Fibroblast of the conjunctiva (primary cell): ENCODE measurements around the gene NEURL3.

Source experiments
- DNase-seq: peaks from one replicate; pipeline ENCODE4 v3.0.0-alpha.2; 2010; ENCODE audit warnings: low read depth

NEURL3 gene

DNA sequence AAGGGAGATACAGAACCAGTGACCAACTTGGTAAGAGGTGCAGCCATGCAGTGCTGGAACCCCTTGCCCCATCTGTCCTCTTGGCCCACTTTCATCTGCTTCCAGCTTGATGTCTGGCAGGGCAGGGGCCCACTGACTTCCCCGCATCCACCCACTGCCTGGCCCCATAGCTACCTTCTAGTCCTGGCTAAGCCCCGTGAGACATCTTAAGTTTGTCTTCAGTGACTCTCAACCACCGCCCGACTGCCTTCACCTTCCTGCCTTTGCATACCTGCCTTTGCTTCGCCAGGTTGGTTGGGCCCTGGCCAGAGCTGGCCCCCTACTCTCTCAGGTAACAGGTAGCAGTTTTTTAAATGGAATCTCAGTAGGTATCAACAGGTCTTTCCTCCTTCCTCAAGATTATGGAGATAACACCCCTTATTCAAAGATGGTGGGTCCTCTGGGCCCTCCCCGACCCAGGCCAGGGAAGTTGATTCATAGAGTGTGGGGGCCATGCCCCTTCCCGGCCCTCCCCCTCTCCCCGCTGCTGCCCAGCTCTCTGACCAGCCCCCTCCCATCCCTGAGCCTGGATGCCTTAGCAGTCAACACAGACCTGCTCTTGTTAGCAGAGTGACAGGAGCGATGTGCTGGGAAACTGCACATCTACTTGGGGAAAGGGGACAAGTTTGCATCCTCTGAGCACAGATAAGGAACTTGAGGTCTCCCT is 34.2 kb upstream of the NEURL3 start:
- DNase-seq = no peak

DNA sequence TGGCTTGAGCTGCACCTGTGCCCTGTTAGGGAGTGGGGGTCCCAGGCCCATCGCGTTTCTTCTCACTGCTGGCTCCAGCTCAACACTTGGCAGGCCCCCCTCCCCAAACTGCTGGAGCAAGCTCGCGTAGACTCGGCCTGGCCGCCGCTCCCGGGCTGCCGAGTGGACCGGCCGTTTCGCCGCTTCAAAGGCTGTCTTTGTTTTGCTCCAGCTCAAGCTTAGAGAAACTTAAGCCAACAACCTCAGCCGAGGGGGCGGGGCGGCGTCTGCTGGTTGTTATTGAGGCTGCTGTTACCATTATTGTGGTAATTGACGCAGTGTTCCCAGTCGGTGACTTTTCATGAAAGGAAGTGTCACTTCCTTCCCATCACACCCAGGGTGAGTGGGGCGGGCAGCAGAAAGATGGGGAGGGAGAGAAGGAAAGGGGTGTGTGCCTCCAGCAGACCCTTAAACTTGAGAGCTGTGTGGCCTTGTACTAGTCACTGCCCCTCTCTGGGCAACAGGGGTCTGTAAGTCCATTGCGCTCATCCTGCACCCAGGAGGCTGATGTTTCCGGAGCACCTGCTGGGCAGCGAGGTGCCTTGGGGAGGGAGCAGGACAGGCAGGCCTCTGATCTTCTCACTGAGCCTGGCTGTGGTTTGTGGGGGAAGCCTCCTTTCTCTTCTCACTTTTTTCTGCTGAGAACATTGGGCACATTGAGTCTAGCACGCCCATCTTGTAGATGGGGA is 33.5 kb upstream of the NEURL3 start:
- DNase-seq = no peak

DNA sequence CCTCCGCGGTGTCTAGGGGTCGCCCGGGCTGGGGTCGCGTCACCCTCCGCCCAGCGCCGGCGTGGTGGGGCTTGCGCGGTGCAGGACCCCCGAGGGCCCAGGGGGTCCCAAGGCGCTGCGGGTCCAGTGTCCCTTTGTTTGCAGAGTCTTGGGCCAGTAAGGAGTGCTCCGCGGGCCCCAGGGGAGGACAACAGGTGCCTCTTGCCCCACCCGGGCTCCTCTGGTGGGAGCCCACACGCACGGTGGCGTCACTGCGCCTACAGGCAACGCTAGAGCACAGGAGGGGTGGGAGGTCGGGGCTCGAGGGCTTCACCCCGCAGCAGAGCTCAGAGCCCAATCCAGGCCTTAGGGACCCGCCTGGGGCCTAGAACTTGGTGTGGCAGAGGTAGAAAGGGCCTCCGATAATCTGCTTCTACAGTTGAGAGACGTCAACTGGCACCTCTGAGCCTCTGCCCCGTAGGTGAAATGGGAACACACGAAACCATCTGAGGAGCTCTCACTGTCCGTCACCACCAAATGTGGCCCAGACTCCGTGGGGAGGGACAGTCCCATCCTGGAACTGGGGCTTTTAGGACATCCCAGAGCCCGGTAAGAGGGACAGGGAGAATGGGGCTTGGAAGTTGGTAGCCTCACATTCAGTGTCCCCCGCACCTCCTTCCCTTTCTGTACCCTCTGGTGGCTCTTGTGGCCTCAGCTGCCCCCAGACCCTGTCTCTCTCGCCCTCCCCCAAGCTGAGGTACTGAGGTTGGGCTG is 32.8 kb upstream of the NEURL3 start:
- DNase-seq = no peak

DNA sequence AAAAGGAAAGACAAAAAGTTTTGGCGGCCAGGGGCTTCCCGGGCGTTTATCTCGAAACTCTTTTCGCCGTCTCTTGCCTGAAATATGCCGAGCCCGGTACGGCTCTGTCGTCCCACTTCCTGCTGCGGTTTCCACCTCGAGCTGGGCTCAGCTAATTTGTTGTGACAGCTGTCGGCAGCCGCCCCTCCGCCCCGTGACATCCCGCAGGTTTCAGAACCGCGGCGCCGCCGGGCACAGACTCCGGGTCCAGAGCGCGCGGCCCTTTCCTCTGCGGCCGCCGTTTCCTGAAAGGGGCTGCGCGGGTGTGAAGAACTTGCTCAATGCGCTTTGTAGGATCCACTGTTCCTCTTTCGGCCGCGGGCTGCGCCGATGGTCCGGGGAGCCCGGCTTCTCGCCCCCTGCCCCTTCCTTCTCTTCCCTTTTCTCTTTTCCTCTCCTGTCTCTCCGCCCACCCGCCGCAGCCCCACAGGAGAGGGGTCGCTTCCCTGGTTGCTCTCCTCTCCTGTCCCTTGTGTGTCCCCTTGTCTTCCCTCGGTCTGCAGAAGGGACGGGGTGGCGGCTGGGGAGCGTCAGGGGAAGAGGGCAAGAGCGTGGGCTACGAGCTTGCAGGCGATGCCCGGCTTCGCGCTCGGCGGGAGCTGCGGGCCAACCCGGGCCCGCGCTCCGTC is 32.0 kb upstream of the NEURL3 start:
- no peak for DNase-seq

DNA sequence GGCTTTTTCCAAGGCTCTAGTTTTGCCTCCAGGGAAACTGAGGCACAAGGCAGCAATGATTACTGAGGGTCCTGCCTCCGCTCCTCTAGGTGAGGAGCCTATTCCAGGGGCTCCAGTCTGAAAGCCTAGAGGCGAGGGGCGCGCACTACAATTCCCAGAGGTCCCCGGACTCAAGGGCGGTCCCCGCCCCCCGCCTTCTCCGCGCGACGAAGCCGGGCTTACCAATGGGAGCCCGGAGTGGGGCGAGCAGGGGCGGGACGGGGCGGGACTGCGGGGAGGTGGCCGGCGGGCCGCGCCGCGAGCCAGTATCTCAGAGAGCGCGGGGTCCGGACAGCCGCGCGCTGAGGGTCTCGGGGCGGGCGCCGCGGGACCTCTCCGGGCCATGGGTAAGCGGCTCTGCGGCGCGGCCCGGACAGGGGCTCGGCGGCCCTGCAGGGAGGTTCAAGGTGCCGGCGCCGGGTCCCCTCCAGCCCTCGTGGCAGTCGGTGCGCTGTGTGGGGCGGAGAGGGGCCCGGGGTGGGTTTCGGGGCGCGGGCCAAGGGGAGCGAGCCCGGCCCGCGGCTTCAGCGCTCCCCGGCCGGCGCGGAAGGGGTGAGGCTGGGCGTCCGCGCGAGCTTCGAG is 31.4 kb upstream of the NEURL3 start, which contains the start of gene ARID5A:
TSS of gene ARID5A (plus strand) at position 308 of the 621 bp plus-strand sequence. CDS start at position 383, 75 bp downstream.
- DNase-seq = peak; percentile 75

DNA sequence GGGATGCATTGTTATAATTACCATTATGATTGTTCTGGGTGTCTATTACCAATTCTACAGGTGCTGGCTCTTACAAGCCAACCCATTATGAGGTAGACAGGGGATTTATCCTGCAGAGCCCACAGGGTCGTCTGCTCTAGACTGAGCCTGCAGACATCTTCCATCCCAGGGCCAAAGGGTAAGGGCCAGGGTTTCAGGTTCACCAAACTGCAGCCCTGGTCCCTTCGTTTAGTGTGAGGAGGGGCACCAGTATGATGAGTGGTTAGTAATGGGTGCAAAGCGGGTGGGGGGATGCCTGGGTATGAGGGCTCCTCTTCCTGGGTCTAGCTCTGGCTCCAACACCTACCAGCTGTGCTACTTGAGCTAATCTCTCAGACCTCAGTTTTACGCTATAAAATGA is 30.2 kb upstream of the NEURL3 start:
- no peak for DNase-seq

DNA sequence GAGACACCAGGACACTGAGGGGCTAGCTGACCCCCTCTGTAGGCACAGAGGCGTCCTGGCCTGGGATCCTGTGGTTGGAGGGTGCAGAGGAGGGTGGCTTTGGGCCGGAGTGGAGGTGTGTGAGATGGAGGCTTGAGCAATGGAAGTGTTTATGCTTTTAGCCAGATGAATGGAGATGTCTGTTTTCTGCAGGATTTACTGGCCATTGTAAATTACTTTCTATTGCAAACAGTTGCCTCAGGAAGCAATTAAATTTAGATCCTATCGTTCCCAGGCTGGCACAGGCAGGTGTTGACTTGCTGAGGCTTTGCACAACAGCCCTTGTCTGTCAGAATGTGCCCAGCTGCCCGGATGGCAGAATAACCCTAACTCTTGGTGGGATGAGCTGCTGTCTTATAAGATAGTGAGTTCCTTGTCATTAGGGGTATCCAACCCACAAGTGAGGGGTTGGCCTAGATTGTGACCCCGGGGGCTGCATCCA is 29.6 kb upstream of the NEURL3 start:
- no peak for DNase-seq

DNA sequence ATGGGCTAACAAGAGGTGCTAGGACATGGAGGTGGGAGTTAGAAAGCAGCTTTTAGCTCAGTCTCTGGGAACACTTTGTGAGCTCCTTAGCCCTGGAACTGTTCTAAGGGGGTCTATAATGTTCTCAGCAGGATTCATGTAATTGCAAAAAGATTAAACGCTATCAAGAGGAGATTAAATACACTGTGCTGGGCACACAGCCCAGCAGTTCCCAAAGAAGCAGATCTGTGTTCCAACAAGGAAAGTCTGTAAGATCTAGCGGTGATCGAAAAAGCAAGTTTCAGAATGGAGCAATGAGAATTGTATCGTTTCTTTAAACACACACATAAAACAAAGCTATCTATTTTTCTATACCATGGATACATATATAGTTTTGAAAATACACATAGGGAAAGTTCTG is 29.0 kb upstream of the NEURL3 start:
- no peak for DNase-seq

DNA sequence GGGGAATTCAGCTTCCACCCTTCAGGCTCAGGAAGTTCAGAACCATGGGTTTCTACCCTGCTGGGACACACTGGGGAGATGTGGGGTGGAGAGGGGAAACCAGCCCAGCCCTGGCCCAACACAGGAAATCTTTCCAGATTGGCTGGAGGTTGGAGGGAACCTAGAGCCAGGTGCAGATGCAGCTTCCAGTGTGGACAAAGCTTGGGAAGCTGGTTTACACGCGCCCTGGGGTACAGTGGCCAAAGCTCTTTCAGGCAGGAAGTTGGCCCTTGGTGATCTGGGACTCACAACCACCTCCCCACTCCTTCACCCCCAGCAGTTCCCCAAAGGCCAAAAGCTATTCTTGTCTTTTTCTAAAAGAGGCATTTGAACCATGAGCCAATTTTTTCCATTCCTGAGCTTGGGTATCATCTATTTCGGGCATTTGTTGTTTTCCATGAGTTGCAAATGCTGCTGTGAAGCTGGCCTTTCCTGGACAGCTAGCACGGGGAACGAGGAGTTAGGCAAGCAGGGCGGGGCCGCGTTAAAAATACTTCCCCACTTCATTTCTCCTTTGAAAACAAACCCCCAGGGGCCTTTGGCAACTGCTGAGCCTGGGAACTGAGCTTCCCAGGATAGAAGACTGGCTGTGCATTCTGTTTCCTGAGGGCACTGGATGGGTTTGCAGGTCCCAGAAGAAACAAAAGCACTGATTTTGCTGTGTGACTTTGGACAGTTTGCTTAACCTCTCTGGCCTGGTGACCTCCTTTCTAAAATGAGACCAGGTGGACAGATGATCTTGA is 28.3 kb upstream of the NEURL3 start:
- peak; percentile 72 for DNase-seq

DNA sequence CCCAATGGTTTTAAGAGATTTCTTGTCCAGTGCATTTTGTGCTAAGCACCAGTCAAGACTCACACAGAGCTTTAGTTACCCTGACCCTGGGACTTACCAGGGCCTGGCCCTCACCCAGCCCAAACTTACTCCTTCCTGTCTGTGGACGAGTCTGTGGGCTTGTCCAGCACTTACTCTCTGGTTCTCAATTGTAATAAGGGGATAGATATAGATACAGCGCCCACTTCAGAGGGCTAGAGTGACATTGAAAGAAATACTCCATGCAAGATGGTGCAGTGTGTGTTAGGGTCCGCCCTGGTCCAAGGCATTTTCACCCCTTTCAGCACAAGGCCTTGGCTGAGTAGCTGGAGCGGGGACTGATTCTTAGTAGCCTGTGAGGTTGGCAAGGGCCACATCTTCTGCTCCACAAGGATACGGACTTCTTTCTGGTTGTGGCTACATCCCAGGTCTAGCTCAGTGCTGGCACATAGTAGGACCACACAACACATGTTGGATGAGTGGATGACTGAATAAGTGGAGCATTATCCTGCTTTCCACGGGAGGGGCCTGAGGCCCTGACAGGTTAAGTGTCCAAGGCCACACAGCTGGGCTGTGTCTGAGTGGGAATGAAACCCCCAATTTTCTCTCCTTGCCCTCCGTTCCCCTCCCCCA is 27.6 kb upstream of the NEURL3 start:
- no peak for DNase-seq

DNA sequence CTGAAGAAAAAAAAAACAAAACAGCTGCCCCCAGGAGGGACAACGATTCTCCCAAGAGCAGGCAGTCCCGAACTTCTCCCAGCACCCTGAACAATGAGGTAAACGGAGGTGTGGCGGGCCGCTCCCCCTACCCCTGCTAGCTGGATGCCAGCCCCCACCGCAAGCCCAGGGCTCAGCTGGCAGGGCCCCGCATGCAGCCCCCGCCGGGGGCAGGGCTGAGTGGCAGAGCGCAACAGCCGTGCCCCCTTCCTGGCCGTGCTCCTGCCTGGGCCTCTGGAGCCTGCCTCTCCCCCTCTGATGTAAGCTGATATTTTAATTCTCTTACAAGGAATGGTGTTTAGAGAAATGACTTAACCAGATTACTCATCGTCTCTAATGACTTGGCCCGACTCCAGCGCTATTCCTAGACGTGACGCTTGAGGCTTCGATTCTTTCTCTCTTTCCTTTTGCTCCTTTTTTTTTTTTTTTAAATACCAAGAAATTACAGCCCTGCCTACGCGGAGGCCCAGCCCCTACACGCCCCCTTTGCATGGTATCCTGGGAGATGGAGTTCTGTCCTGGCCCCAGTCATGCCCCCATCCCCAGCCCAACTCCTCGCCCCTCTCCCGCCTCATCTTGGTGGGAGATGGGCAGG is 26.8 kb upstream of the NEURL3 start:
- DNase-seq = peak; percentile 99

DNA sequence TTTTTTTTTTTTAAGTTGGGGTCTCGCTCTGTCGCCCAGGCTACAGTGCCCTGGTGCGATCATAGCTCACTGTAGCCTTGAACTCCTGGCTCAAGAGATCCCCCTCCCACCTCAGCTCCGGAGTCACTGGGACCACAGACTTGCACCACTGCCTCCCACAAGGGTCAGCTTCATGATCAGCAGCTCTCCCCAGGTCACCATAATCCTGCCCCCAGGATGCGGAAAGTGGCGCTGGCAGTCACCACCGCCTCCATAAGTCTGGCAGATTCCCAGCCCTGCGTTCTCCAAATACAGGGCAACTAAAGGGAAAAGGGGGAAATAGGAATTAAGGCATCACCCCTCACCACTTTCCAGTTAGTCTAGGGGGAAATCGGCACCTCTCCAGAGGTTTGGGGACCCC is 26.2 kb upstream of the NEURL3 start:
- DNase-seq = no peak

DNA sequence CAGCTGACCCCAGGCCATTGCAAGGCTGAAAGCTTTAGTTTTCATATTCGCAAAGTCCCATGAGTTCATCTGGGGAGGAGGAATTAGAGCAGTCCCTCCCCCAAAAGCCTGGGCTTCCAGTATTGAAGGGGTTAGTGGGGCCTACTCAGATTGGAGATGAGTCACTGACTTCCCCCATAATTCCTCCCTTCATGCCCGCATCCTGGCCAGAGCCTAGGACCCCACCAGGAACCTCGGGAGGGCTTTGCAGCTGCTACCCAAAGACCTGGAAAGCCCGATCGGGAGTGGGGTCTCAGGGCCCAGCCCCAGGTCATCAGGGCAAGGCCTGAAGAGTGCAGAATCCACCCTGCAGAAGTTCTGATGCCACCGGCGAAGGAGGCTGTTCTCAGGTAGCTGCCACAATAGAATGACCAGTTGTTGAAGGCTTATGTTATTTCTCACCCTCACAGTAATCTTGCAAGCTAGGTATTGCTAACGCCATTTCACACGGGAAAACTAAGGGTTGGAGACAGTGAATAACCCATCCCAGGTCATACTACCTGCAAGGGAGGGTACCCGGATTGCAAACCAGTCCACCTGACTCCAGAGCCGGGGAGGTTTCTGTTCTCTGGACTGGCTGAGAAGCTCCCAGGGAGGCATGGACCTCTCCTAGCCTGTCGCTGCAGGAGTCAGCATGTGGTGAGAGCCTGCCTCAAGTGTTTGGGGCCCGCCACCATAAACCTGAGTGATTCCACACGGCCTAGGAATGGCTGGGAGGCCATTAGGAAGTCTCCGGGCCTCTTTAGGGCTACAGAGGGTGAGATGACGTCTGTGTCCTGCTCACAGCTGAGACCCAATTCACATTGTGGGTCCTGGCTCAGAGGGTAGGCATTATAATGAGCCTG is 25.6 kb upstream of the NEURL3 start:
- no peak for DNase-seq

DNA sequence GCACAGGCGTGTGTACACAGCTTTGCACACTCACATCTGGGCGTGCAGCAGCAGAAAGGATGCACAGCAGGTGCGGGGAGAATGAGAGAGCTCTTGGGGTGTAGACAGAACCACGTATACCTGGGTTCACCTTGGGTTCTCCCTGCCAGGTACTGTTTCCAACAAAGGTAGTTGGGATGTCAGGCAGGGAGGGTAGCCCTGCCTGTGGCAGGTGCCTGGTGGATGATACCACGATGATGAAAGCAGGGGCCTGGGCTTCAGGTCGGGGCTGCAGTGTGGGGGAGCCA is 24.9 kb upstream of the NEURL3 start:
- DNase-seq = no peak

DNA sequence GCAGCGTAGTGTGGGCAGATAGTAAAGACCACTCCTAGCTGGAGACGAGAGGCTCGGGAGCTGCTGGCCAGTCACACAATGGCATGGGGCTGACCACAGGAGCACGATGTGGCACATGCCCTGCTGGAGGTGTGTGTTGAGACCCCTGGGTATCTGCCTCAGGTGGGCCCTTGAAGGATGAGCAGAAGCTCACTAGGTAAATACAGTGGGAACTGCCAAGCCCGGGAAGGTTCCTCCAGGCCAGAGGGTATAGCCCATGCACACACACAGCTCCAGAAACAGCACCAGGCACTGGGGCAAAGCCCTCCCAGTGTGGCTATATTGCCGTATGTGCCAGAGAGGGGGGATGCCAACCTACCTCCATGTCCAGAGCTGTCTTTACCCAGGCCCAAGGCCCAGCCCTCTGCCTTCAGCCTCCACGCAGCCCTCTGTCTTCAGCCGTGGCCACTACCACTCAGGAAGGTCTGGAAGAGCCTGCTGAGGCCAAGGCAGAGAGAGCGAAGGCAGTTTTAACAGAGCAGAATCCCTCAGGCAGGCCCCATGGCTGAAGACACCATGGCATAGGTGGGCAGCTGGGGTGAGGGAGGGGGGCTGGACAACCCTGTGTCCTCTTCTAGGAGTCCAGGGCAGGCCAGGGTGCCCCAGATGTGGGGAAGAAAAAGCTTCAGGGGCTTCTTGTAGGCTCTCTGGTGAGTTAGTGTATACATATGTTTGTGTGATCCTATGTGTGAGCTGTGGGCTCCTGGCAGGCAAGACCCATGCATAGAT is 24.4 kb upstream of the NEURL3 start:
- no peak for DNase-seq

DNA sequence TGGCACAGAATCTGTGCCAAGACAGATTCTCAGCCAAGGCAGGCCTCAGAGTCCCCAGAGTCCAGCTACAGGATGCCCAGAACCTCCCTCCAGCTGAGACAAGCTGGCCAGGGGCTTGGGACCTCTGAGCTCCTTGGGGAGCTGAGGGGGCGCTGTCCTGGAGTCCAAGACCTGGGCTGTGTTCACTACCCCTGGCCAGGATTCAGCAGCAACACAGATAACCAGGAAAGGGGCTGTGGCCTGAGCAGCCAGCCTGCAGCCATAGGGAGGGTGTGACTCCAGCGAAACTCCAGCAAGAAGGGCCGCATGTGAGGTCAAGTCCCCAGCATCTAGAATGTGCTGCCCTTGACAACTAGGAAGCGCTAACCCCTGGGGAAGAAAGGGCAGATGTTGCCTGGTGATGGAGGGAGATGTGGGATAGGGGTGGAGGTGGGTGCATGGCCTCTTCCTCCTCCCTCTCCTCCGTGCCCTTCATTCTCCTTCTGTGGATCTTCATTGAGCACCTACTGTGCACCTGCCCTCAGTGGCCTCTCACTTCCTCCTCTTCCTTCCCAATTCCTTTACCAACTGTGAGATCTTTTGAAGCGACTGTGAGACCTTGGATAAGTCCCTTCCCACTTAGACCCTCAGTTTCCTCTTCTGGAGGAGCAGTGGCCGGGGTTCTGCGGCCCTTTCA is 23.7 kb upstream of the NEURL3 start:
- DNase-seq = no peak

DNA sequence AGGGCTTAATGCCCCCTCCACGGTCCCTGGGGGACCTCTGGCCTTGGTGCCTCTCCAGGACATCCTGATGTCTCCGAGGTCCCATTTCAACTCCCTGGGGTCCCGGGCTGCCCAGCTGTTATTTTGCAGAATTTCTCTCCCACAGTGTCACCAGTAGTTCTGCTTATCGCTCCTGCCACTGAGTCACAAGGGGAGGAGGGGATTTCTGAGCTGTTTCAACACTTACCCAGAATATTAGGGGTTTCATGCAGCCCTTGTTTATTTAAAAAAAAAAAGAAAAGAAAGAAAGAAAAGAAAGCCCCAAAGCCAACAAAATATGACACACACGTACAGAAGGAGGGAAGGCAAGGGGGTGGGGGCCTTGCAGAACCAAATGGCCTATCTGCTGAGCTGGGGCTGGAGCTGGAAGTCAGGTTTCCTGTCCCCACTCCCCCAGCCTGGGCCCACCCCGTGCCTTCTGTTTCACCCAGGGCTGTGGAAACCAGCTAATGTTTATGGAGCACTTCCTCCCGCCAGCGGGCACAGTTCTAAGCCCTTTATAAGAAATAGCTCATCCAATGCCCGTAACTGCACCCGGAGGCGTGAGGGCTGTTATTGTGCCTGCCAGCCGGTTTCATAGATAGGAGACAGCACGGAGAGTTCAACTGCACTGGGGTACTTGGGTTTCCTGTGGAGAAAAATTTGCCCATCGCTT is 23.0 kb upstream of the NEURL3 start:
- DNase-seq = no peak
